HUDEP-2 (cell line): Measurements from ENCODE around the gene FNIP1.
"Not testable (repeated sequence)": the region's sequence is repeated elsewhere in the genome, so short reads cannot be mapped to it uniquely, and the experiment has no call there.

Experiments
- DNase-seq, 76 experiments: peaks; one replicate each; lab custom pipeline; 2025; ENCODE audit not compliant: unreplicated experiment in 76 of 76; lab: John Stamatoyannopoulos, UW

FNIP1 gene

DNA sequence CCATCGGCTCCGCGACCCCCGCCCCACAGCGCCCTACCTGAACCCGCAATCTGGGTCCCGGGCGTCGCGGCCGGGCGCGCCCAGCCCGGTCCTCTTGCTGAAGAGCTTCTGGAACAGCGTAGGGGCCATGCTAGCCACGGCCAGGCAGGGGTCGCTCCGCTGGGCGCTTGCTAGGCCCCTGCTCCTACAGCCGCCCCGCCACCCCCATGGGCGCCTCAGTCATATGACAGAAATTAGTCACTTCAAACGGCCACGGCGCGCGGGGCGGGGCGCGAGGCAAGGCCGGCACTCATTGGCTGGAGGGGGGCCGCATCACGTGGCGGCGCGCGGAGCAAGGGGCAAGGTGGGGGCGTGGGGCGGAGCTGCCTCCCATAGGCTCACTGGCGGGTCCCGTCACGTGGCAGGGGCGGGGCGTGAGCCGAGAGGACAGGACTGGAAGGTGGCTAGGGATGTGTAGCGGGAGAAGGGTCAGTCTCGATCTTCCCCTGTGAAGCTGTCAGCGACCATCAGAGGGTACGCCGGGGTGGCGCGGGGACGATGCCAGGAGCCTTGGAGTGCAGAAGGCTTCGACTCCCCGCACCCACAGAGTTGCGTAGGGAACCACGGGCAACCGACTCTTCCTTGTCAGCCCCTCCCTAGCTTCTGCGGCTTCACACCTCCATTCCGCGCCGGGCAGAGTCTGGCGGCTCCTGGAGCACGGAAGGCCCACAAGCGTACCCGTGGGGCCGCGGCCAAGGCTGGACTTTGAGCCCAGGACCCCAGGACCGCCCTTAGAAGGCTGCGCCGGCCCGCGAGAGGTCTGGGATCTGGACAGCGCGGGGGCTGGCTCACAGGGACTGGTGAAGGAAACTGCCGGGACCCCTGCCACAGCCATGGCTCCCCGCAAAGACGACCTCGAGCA is at the start of gene FNIP1:
Gene FNIP1 (minus strand): TSS at position 225 of the 901 bp plus-strand sequence. CDS start 96 bp downstream, at position 129.
- peak; percentile 64 to 99 (median 97) for DNase-seq

DNA sequence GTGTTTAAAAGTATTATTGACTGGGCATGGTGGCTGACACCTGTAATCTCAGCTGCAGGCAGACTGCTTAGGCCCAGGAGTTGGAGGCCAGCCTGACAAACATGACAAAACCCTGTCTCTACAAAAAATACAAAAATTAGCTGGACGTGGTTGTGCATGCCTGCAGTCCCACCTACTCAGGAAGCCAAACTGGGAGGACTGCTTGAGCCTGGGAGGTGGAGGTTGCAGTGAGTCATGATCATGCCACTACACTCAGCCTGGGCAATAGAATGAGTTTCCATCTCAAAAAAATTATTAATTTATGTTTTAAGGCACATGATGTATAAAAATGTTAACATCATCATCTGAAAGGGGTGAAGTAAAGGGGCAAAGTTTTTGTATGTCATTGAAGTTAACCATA is 49.7 kb upstream of the FNIP1 start:
- no peak for DNase-seq

DNA sequence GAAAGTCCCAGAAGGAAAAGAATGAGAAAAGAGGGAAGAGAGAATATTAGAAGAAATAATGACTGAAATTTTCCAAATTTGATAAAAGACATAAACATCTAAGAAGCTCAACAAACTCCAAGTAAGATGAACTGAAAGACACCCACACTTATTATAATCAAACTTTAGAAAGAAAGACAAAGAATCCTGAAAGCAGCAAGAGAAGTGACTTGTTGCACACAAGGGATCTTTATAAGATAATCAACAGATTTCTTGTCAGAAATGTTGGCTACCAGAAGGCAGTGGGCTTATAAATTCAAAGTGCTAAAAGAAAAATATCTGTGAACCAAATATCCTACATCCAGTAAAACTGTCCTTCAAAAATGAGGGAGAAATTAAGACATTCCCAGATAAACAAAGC is 49.0 kb upstream of the FNIP1 start:
- DNase-seq = no peak

DNA sequence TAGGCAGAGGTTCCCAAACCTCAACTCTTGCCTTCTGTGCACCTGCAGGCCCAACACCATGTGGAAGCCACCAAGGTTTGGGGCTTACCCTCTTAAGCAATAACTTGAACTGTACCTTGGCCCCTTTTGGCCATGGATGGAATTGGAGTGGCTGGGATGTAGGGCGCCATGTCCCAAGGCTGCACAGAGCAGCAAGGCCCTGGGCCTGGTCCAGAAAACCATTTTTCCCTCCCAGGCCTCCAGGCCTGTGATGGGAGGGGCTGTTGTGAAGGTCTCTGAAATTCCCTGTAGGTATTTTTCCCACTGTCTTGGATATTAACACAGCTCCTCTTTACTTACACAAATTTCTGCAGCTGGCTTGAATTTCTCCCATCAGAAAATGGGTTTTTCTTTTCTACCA is 46.2 kb upstream of the FNIP1 start:
- DNase-seq = not testable (repeated sequence)

DNA sequence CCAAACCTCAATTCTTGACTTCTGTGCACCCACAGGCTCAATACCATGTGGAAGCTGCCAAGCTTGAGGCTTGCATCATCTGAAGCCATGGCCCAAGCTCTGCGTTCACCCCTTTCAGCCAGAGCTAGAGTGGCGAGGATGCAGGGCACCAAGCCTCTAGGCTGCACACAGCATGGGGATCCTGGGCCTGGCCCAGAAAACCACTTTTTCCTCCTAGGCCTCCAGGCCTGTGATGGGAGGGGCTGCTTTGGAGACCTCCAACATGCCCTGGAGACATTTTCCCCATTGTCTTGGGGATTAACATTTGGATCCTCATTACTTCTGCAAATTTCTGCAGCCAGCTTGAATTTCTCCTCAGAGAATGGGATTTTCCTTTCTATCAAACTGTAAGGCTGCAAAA is 35.9 kb upstream of the FNIP1 start:
- DNase-seq = not testable (repeated sequence)

DNA sequence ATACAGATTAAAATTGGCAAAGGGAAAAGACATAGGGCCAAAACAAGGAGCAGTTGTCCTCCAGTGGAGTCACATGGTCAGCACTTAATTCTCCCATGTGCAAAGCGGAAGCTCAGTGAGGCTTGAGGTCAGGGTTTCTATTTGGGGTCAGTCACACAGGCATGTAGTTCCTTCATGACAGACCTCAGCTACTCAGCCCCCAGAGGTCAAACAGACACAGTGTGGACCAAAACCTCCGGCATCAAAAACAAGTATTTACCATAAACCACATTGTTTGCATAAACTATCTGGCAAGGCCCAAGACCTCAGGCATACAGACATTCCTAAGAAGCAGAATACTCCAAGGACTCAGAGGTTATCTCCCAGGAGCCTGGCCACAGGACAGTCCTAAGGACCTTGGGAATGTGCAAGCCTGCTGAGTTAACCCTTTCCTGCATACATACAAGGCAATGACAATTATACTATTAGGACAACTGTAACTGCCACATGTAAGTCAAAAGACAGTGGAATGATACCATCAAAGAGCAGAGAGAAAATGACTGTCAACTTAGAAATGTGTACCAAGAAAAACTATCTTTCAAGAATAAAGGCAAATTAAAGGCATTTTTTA is 28.7 kb upstream of the FNIP1 start:
- no peak for DNase-seq

DNA sequence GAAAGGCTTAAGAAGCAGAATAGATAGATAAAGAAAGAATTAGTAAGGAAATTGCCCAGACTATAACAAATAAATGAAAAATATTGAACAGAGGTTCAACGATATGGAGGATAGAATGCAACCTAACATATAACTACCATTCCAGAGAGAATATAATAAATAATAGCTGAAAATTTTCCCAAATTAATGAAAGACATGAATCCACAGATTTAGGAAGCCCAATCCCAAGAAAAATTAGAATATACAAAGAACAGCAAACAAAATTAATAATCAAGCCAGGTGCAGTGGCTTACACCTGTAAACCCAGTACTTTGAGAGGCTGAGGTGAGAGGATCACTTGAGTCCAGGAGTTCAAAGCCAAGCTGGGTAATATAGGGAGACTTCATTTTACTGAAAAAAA is 27.8 kb upstream of the FNIP1 start:
- no peak for DNase-seq

DNA sequence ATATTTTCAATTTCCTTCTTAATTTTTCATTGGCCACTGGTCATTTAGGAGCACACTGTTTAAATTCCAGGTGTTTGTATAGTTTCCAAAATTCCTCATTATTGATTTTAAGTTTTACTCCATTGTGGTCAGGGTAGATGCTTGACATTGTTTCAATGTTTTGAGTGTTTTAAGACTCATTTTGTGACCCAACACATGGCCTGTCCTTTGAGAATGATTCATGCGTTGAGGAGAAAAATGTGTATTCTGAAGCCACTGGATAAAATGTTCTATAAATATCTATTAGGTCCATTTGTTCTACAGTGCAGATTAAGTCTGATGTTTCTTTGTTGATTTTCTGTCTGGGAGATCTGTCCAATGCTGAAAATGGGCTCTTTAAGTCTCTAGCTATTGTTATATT is 24.4 kb upstream of the FNIP1 start:
- no peak for DNase-seq

DNA sequence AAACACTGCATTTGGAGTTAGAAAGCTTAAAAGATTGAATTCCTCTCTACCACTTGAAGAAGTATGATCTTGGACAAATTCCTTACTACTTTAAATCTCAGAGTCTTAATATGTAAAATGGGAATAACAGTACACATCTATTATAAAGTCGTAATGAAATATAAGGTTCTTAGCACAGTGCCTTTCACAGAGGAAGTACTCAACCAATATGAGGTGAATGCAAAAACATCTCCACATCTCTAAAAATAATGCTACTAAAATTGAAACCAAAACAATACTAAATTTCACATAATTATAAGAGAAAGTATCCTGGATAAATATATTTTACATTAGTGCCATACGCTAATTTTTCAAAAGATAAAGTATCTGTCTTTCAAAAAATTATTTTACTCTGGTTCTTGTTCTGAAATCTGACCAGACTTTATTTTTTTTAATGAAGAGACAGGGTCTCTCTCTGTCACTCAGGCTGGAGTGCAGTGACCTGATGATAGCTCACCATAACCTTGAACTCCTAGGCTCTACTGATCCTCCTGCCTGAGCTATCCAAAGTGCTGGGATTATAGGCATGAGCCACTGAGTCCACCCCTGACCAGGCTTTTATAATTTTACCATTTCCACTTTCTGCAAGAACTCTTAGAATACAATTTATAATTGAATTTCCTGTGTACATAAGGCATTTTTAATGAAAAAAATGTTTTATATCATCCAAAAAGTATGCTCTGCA is 21.3 kb upstream of the FNIP1 start:
- DNase-seq = no peak

DNA sequence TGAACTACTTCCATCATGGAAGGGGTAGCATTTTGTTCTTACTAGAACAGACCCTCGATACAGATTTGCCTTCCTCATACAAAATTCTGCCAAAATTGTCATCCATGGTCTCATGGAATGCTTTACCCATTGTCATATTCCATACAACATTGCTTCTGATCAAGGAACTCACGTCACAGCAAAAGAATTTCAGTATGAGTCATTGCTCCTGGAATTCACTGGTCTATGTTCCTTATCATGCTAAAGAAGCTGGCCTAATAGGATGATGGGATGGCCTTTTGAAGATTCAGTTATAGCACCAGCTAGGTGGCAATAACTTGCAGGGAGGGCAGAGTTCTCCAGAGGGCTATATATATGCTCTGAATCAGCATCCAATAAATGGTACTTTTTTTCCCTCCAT is 18.2 kb upstream of the FNIP1 start:
- peak in 2 of 76 experiments; percentile 8 to 14 for DNase-seq

DNA sequence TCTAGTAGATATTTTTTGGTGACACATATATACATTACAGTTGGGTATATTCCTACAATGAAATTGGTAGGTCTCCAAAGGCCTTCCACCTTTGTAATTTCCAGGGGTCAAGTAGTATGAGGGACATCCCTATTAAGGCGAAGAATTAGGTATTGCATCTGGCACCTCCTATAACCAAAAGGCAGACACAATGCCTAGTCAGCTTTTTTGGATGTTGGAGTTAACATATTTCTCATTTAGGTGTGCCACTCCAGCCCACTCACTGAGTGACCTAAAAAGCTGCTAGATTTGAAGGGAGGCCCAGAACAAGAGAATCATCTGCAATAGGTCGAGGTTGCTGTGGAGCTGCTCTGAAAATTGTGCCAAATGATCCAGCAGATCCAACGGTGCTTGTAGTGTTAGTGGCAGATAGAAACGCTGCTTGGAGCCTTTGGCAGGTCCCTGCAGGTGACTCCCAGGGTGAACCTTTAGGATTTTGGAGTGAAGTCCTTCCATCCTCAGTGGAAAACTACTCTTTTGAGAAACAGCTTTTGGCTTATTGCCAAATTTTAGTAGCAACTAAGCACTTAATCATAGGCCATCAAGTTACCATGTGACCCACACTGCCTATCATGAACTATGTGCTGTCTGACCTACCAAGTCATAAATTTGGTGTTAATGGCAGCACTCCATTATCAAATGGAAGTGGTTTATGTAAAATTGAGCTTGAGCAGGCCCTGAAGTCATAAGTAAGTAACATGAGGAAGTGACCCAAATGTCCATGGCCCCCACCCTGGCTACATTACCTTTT is 15.7 kb upstream of the FNIP1 start:
- no peak for DNase-seq

DNA sequence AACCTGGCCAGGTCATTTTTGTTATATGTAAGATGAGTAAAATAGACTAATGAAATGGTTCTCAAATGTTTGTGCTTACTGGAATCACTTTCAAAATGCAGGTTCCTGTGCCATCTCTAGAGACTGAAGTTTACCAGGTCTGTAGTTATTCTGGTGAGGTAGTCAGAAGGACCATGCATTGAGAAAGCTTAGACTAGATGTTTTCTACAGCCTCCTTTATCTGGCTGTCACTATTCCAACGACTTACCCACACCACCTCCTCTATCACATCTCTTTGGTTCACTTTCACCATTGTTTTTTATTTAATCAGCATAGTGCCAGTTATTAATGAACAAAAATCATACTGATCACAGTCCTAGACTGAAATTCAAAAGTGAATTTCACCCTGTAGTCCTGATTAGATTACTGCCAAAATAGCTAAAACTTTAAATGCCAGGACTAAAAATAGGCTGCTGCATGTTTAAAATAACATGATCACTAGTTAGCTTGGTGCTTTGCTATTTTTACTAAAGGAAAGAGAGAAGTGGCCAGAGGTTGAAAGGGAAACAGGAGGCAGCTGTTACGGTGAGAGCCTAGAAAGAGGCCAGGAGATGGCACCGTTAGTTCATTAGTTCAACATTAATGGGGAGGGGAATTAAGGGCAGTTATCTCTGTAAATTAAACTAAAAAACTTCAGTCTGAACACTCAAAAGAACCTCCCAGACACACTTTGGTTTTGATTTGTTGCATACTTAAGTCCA is 13.9 kb upstream of the FNIP1 start:
- DNase-seq = peak in 7 of 76 experiments; percentile 5 to 25 (median 9)

DNA sequence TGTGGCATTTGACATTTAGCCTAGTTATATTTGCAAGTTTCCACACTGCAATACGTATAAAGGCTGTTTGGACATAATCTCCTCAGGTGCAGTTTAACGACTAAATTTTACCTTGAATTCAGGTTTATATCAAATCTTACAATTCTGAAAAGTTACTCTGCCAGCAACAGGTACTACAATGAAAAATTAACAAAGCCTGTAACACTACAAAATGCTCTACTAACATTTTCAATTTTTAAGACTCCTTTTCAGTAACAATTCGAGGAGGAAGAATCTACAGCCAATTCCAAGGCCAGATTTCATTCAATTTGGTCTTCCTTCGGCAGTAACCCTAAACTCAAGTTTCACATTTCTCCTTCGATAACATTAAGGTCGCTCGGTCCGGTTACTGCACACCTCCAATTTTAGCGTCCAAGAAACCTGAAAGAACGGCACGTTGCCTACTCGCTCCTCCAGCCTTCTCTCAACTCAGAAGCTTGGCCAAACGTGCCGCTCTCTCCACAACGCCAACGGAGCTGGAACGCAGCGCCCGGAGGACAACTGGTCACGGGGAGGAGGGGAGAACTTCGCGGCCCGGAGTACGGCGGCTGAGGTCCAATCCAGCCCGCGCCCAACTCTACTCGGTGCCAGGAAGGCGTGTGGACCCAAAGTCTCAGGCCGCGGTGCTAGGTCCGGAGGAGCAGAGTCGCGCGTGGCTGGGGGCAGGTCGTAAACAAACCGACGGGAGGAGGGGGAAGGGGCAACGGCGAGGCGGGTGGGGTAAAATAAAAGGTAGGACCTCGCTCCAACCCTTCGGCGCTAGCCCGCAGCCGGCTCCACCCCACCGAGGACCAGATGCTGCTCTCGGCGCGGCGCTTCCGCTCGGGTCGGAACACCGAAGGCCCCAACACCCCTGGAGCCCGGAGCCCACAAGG is 681 bp downstream of the FNIP1 start:
- peak in 43 of 76 experiments; percentile 7 to 60 (median 30) for DNase-seq

DNA sequence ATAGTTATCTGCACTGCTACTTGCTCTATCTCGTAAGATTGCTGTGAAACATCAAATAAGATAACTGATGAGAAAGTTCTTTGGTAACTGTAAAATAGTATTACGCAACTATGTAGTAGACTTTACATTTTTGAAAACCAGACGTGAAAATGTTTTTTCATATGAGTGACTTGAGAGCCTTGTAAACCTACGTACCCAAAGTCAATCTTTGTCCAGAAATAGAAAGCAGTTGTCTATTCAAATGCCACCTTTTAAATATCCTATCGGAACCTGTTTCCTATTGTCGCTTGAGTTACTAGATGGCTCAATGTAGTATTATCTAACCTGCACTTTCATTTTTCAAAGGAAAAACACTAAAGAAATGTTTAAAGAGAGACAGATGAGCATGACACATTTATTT is 1.6 kb downstream of the FNIP1 start:
- DNase-seq = peak in 4 of 76 experiments; percentile 1 to 34 (median 14)

DNA sequence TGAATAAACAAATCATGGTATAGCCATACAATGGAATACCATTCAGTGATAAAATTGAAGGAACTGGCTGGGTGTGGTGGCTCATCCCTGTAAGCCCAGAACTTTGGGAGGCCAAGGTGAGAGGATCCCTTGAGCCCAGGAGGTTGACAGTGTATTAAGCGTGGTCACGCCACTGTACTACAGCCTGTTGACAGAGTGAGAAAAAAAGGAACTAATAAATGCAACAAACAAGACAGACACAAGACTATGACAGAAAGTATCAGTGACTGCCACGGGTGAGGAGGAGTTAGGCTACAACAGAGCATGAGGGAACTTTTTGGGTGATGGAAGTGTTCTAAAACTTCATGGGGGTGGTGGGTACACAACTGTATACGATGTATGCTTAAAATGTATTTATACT is 2.2 kb downstream of the FNIP1 start:
- DNase-seq = peak in 15 of 76 experiments; percentile 3 to 41 (median 13)

DNA sequence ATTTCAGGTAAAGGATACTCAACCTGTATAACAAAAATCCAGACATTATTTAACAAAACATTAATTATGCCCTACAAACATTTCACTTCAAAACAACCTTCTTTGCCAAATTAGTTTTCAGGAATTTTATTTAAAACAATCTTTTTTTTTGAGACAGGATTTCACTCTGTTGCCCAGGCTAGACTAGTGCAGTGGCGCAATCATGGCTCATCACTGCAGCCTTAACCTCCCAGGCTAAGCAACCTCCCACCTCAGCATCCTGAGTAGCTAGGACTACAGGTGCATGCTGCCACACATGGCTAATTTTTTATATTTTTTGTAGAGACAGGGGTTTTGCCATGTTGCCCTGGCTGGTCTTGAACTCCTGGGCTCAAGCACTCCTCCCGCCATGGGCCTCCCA is 3.9 kb downstream of the FNIP1 start:
- DNase-seq = no peak

DNA sequence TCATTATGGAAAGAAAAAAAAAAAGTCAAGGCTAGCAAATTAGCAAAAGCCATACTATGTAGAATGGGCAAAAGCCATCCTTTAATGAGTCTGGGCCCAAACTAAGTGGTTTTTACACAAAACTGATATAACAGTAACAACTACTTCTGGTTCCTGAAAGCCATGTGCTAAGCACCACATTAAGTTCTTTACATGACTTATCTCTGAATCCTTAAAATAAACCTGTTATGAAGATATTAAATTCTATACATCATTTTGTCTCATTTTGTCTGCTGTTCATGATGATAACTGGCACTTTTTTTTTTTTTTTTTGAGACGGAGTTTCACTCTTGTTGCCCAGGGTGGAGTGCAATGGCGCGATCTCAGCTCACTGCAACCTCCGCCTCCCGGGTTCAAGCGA is 5.0 kb downstream of the FNIP1 start:
- no peak for DNase-seq

DNA sequence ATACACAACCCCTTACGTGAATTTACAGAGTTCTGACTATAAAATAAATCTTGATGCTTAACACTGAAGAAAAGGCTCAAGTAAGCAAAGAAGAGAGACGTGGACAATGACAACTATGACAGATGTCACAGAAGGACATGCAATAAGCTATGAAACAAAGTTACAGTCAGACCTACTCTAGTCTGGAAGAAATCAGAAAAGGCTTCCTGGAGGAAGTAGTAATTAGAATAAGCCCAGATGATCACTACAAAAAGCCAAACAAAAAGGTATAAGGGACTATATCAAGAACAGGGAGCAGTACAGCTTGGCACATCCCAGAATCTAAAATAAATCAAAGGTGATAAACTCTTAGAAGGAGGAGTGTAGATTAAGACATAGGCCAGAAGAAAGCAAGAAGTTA is 6.3 kb downstream of the FNIP1 start:
- no peak for DNase-seq

DNA sequence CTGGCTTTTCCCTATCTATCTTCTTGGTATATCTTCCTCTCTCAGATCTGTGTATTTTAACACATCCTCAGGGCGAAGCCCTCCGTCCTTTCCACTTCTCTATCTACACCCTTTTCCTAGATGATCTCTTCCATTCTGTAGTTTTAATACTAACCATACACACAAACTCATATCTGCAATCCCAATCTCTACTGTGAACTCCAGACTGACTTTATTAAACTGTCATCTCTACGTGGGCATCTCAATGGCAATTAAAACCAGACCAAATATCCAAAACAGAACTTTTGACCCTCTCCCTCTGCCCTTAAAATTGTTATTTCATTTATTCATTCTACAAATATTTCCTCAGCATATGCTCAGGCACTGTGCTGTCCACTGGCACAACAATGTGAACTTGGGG is 7.1 kb downstream of the FNIP1 start:
- DNase-seq = no peak
